GM12891 (cell line): ENCODE results near the gene THADA.

Source experiments
- POLR2A ChIP-seq: IDR thresholded peaks from 2 replicates; pipeline ENCODE4 v1.6.1; 2011; ENCODE audit warnings: low read depth, low read length, control low read depth
- POLR2AphosphoS5 ChIP-seq: IDR thresholded peaks from 2 replicates; pipeline ENCODE4 v1.6.1; 2011; ENCODE audit warnings: low read depth, low read length, control low read depth
- POU2F2 ChIP-seq: IDR thresholded peaks from 2 replicates; pipeline ENCODE4 v1.6.1; 2011; ENCODE audit warnings: low read depth, mild to moderate bottlenecking, control low read depth, low read length, moderate library complexity
- SPI1 ChIP-seq: IDR thresholded peaks from 2 replicates; pipeline ENCODE4 v1.6.1; 2011; ENCODE audit warnings: low read depth, low read length, control low read depth
- TAF1 ChIP-seq: IDR thresholded peaks from 2 replicates; pipeline ENCODE4 v1.6.1; 2011; ENCODE audit warnings: low read depth, low read length, control low read depth

DNA sequence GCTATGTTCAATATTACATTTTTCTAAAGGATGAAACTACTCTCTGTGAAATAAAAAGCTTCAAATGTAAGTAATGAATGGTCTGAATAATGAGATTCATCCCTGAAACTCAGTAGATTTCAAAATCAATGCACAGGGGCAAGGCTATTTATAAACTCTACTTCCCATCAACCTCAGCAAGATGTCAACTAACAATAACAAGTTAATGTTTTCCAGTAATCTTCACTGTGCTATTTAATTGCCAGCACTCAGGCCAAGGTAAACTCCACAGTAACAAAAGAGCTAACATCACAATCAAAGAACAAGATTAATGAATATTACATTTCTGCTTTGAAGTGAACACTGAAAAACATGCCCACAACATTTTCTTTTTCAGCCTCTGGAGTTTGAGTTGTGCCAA is 225.1 kb downstream of the THADA start:
- TF ChIP-seq POLR2A (no peak), TAF1 (no peak), POLR2AphosphoS5 (no peak), POU2F2 (no peak), SPI1 (no peak)
